C4-2B (cell line): Measurements from ENCODE around the gene XK.

Experiments used
- ZFX ChIP-seq: fragments of 450-650 bp; IDR thresholded peaks from 2 replicates; pipeline ENCODE4 v1.6.1; 2017
- TF ChIP-seq, protein P1 (sequence below): fragments of 450-650 bp; conservative IDR thresholded peaks from 2 replicates; pipeline ENCODE4 v1.5.1; 2017; ENCODE audit warnings: mild to moderate bottlenecking

DNA sequence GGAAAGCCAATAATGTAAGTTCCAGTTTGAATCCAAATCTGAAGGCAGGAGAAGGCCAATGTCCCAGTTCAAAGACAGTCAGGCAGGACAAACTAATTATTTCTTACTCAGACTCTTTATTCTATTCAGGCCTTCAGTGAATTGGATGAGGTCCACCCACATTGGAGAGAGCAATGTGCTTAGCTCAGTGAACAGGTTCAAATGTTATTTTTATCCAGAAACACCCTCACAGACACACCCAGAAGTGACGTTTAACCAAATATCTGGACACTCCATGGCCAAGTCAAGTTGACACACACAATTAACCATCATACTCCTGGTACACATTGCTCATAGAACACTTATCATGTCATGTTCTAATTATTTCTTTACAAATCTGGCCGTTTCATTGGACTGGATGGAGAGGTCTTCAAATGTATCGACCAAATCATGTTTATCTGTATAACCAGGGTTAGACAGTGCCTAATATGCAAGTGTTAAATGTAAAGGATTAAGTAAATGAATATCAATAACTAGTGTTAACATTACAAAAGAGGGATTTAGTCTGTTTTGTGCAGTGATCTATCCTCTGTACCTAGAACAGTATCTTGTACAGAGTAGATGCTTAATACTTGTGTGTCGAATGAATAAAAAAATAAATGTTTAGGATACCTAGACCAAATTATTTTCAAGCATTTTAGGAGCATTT lies 27.1 kb upstream of the XK start:
- TF ChIP-seq, protein P1, sequence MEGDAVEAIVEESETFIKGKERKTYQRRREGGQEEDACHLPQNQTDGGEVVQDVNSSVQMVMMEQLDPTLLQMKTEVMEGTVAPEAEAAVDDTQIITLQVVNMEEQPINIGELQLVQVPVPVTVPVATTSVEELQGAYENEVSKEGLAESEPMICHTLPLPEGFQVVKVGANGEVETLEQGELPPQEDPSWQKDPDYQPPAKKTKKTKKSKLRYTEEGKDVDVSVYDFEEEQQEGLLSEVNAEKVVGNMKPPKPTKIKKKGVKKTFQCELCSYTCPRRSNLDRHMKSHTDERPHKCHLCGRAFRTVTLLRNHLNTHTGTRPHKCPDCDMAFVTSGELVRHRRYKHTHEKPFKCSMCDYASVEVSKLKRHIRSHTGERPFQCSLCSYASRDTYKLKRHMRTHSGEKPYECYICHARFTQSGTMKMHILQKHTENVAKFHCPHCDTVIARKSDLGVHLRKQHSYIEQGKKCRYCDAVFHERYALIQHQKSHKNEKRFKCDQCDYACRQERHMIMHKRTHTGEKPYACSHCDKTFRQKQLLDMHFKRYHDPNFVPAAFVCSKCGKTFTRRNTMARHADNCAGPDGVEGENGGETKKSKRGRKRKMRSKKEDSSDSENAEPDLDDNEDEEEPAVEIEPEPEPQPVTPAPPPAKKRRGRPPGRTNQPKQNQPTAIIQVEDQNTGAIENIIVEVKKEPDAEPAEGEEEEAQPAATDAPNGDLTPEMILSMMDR: no peak
- no peak for TF ChIP-seq ZFX
